IMR-90 (cell line): ENCODE data around the gene NOC2L. TPM values are rescaled to one million over a fixed set of nuclear protein-coding genes. Genes with fewer than 3 reads are reported as not detected.

ENCODE experiments used
- ATAC-seq: fragments of 200-7000 bp; cut with Tn5 transposase; 2 replicates; pipeline ENCODE4 v1.9.1; 2020; ENCODE audit warnings: low read depth, mild to moderate bottlenecking, moderate library complexity
- BruUV-seq: library from RNA; stranded (reverse); fragments of 400-500 nt; replicated peaks from 2 replicates; lab custom pipeline; 2021; lab: Mats Ljungman, UMichigan
- CTCF ChIA-PET: fragments of 300-600 bp; formaldehyde crosslinking; extraction: SDS; loops from one replicate; lab custom pipeline; 2021; ENCODE audit warnings: antibody characterized with exemption; lab: Yijun Ruan, JAX
- POLR2A ChIA-PET: fragments of 300-600 bp; sonication (Branson Sonifier 250); formaldehyde crosslinking; loops from one replicate; lab custom pipeline; 2022; ENCODE audit warnings: antibody characterized with exemption; ENCODE audit not compliant: unreplicated experiment; lab: Charles Lee
- DNase-seq: peaks from one replicate; pipeline ENCODE4 v3.0.0; 2013
- H2AFZ ChIP-seq: replicated peaks from 2 replicates; pipeline ENCODE3; 2013; ENCODE audit warnings: low read length, mild to moderate bottlenecking; ENCODE audit not compliant: poor library complexity
- H2AK5ac ChIP-seq: 2 replicates; pipeline ENCODE4 v1.6.1; 2013; ENCODE audit warnings: low read depth, low read length, inconsistent platforms
- H2AK9ac ChIP-seq: replicated peaks from 2 replicates; pipeline ENCODE3; 2013; ENCODE audit warnings: mild to moderate bottlenecking, low read depth, low read length, moderate library complexity; ENCODE audit not compliant: poor library complexity
- H2BK120ac ChIP-seq: 2 replicates; pipeline ENCODE4 v1.6.1; 2013; ENCODE audit warnings: low read depth, low read length, inconsistent platforms
- H2BK15ac ChIP-seq: 3 replicates; pipeline ENCODE4 v1.6.1; 2013; ENCODE audit warnings: low read depth, low read length, inconsistent platforms
- H2BK20ac ChIP-seq: 2 replicates; pipeline ENCODE4 v1.6.1; 2013; ENCODE audit warnings: low read depth, mild to moderate bottlenecking, inconsistent platforms, low read length, moderate library complexity
- H2BK5ac ChIP-seq: 2 replicates; pipeline ENCODE4 v1.6.1; 2013; ENCODE audit warnings: mild to moderate bottlenecking, low read depth, low read length, inconsistent platforms; ENCODE audit not compliant: poor library complexity, severe bottlenecking
- H3K14ac ChIP-seq: replicated peaks from 2 replicates; pipeline ENCODE4 v1.6.1; 2013; ENCODE audit warnings: low read depth, low read length, inconsistent platforms
- H3K18ac ChIP-seq: 2 replicates; pipeline ENCODE4 v1.6.1; 2013; ENCODE audit warnings: low read depth, low read length, control low read depth
- H3K23ac ChIP-seq: 2 replicates; pipeline ENCODE4 v1.6.1; 2013; ENCODE audit warnings: low read depth, low read length, inconsistent platforms
- H3K27ac ChIP-seq: 2 replicates; pipeline ENCODE4 v1.5.1; 2013; ENCODE audit warnings: mild to moderate bottlenecking, control low read depth, low read length; ENCODE audit not compliant: insufficient read depth
- H3K27me3 ChIP-seq: 2 replicates; pipeline ENCODE4 v1.6.1; 2013; ENCODE audit warnings: low read length; ENCODE audit not compliant: control insufficient read depth, insufficient read depth
- H3K36me3 ChIP-seq: 2 replicates; pipeline ENCODE4 v1.6.1; 2013; ENCODE audit warnings: low read length, mixed read lengths; ENCODE audit not compliant: control insufficient read depth, insufficient read depth
- H3K4ac ChIP-seq: 2 replicates; pipeline ENCODE4 v1.6.1; 2013; ENCODE audit warnings: low read depth, low read length, inconsistent platforms
- H3K4me1 ChIP-seq: 2 replicates; pipeline ENCODE4 v1.6.1; 2013; ENCODE audit warnings: low read length, mixed read lengths; ENCODE audit not compliant: control insufficient read depth, insufficient read depth
- H3K4me2 ChIP-seq: 2 replicates; pipeline ENCODE4 v1.6.1; 2013; ENCODE audit warnings: low read depth, mild to moderate bottlenecking, control low read depth, low read length, moderate library complexity
- H3K4me3 ChIP-seq: 2 replicates; pipeline ENCODE4 v1.5.1; 2013; ENCODE audit warnings: low read depth, mild to moderate bottlenecking, control low read depth, low read length, moderate library complexity; ENCODE audit not compliant: insufficient read depth
- H3K56ac ChIP-seq: 2 replicates; pipeline ENCODE4 v1.6.1; 2013; ENCODE audit warnings: low read length, inconsistent platforms; ENCODE audit not compliant: insufficient read depth; ENCODE audit errors: extremely low read depth
- H3K79me1 ChIP-seq, 2 experiments: 2 replicates each; pipeline ENCODE4 v1.6.1; 2013; ENCODE audit warnings: low read length in 2 of 2, inconsistent platforms in 1 of 2, low read depth in 1 of 2
- H3K9ac ChIP-seq: 2 replicates; pipeline ENCODE4 v1.6.1; 2013; ENCODE audit warnings: low read depth, low read length, control low read depth
- H3K9me1 ChIP-seq: 2 replicates; pipeline ENCODE4 v1.6.1; 2013; ENCODE audit warnings: low read length, inconsistent platforms; ENCODE audit not compliant: insufficient read depth
- H3K9me3 ChIP-seq: 2 replicates; pipeline ENCODE4 v1.6.1; 2013; ENCODE audit warnings: low read length; ENCODE audit not compliant: control insufficient read depth, insufficient read depth
- H4K20me1 ChIP-seq: 2 replicates; pipeline ENCODE4 v1.6.1; 2013; ENCODE audit warnings: low read length, inconsistent platforms; ENCODE audit not compliant: insufficient read depth
- H4K5ac ChIP-seq: 2 replicates; pipeline ENCODE4 v1.6.1; 2013; ENCODE audit warnings: mild to moderate bottlenecking, low read depth, low read length, control low read depth
- H4K8ac ChIP-seq, 2 experiments: 2 replicates each; pipeline ENCODE4 v1.6.1; 2013; ENCODE audit warnings: low read depth in 2 of 2, low read length in 2 of 2, control low read depth in 1 of 2, inconsistent platforms in 1 of 2
- H4K91ac ChIP-seq: 2 replicates; pipeline ENCODE4 v1.6.1; 2013; ENCODE audit warnings: low read depth, low read length, inconsistent platforms; ENCODE audit not compliant: insufficient read depth
- BHLHE40 ChIP-seq: fragments of 150-350 bp; IDR thresholded peaks from 2 replicates; pipeline ENCODE4 v1.6.1; 2016; ENCODE audit warnings: mild to moderate bottlenecking, low read depth, low read length
- CEBPB ChIP-seq: IDR thresholded peaks from 2 replicates; pipeline ENCODE4 v1.6.1; 2012; ENCODE audit warnings: low read depth, low read length, improper control_type of control experiment
- CHD1 ChIP-seq: IDR thresholded peaks from 2 replicates; pipeline ENCODE4 v1.6.1; 2012; ENCODE audit warnings: low read depth, low read length, improper control_type of control experiment
- FOS ChIP-seq: fragments of 150-350 bp; IDR thresholded peaks from 2 replicates; pipeline ENCODE4 v1.6.1; 2016; ENCODE audit warnings: low read depth, low read length
- MAFK ChIP-seq: IDR thresholded peaks from 2 replicates; pipeline ENCODE4 v1.6.1; 2012; ENCODE audit warnings: low read depth, low read length, improper control_type of control experiment
- NFE2L2 ChIP-seq: fragments of 150-350 bp; IDR thresholded peaks from 2 replicates; pipeline ENCODE4 v1.6.1; 2016; ENCODE audit warnings: low read depth, mild to moderate bottlenecking, low read length
- POLR2A ChIP-seq: IDR thresholded peaks from 2 replicates; pipeline ENCODE4 v1.6.1; 2012; ENCODE audit warnings: mild to moderate bottlenecking, low read depth, low read length
- RAD21 ChIP-seq: IDR thresholded peaks from 2 replicates; pipeline ENCODE4 v1.6.1; 2012; ENCODE audit warnings: low read length, improper control_type of control experiment
- RCOR1 ChIP-seq: IDR thresholded peaks from 2 replicates; pipeline ENCODE4 v1.6.1; 2012; ENCODE audit warnings: mild to moderate bottlenecking, low read length, improper control_type of control experiment; ENCODE audit not compliant: insufficient replicate concordance
- RFX5 ChIP-seq: IDR thresholded peaks from 2 replicates; pipeline ENCODE4 v1.8.0; 2012; ENCODE audit warnings: low read depth, mild to moderate bottlenecking, low read length, moderate library complexity
- SMC3 ChIP-seq: fragments of 150-350 bp; IDR thresholded peaks from 2 replicates; pipeline ENCODE4 v1.6.1; 2016; ENCODE audit warnings: low read depth, mild to moderate bottlenecking, antibody characterized with exemption, low read length, moderate library complexity
- WGBS, 2 experiments: methylation state at CpG; one replicate each; pipeline versions ENCODE4 v1.1.5 to v1.1.7; 2013; ENCODE audit warnings: missing lambda C conversion rate in 2 of 2; ENCODE audit not compliant: insufficient read length in 1 of 2; ENCODE audit errors: extremely low coverage in 2 of 2; 5-methylcytosine and 5-hydroxymethylcytosine counted together
- dilution Hi-C: fragments of 300-500 bp; cut with HindIII; formaldehyde crosslinking; loops from one replicate; pipeline ENCODE4 v1.14.3; 2018; ENCODE audit warnings: low sequenced_read_pairs; ENCODE audit not compliant: unreplicated experiment
- in situ Hi-C: fragments of 300-500 bp; cut with MboI; formaldehyde crosslinking; loops from 3 replicates; pipeline ENCODE4 v1.14.3; 2019; ENCODE audit warnings: low sequenced_read_pairs, inconsistent platforms, mixed read lengths
- intact Hi-C: fragments of 100-400 bp; cut with micrococcal nuclease; formaldehyde crosslinking; loops from 2 replicates; pipeline ENCODE4 v1.10.0; 2022
- polyA plus RNA-seq, 3 experiments: library from polyadenylated mRNA; depleted of rRNA; stranded (reverse); fragments of >200 nt; gene quantifications; 2 replicates each; pipeline ENCODE4 v1.2.3, GENCODE V29; 2012; ENCODE audit warnings: low replicate concordance in 1 of 3
- total RNA-seq: library from RNA; depleted of rRNA; stranded (reverse); fragments of >200 nt; gene quantifications from 2 replicates; pipeline ENCODE4 v1.2.3, GENCODE V29; 2012
- TF ChIP-seq, protein P1 (sequence below): fragments of 150-350 bp; IDR thresholded peaks from 2 replicates; pipeline ENCODE4 v1.6.1; 2017; ENCODE audit warnings: mild to moderate bottlenecking, antibody characterized with exemption, low read length, low read depth
- TF ChIP-seq, protein P2 (sequence below): fragments of 150-350 bp; IDR thresholded peaks from 2 replicates; pipeline ENCODE4 v1.6.1; 2016; ENCODE audit warnings: low read depth, mild to moderate bottlenecking, low read length, moderate library complexity, borderline replicate concordance
- TF ChIP-seq, protein P3 (sequence below): conservative IDR thresholded peaks from 2 replicates; pipeline ENCODE4 v1.5.1; 2012; ENCODE audit warnings: mild to moderate bottlenecking, low read depth, low read length, improper control_type of control experiment

Gene NOC2L
- total and polyA plus RNA-seq, 2 of the 4 experiments (the other 2 are of a cell fraction), result 74.2 to 106 TPM

DNA sequence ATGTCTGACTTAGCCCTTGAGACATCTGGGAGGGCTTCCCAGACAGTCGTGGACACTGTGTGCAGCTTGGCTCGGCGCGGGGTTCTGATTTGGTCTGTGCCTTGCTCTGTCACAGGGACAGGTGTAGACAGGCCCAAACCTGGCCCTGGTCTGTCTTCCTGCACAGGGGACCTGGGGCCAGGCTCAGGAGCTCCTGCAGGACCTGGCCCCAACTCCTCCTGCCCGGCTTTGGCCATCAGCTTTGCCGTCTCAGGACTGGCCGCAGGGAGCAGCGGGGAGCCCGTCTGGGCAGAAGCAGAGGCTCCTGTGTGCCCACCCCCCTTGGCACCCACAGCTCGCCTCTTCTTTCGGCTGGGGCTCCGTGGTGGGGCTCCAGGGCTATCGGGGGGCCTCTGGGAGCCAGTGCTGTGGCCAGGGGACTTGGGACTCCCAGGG, 21.1 kb upstream of the NOC2L start (continued):
- TF ChIP-seq, protein P1, sequence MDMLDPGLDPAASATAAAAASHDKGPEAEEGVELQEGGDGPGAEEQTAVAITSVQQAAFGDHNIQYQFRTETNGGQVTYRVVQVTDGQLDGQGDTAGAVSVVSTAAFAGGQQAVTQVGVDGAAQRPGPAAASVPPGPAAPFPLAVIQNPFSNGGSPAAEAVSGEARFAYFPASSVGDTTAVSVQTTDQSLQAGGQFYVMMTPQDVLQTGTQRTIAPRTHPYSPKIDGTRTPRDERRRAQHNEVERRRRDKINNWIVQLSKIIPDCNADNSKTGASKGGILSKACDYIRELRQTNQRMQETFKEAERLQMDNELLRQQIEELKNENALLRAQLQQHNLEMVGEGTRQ, result no peak
- TF ChIP-seq CHD1 (no peak), CEBPB (no peak)

DNA sequence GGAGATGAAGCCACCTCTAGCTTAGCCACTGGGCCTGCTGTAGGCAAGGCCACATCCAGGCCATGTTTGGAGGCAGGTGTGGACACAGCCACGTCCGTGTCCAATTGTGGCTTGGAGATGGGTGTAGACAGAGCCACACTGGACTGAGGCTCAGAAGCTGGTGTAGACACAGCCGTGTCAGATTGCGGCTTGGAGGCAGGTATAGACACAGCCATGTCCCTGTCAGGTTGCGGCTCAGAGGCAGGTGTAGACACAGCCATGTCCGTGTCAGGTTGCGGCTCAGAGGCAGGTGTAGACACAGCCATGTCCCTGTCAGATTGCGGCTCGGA, 20.7 kb upstream of the NOC2L start:
- intact Hi-C loops (loop anchor here (5.0 kb wide), 2 partner anchors 77 to 253 kb away; partner anchors contain the start of genes B3GALT6 and SDF4), dilution Hi-C loops (no loop called here), in situ Hi-C loops (no loop called here)
- Histone ChIP-seq H4K8ac (no peak overlapping the region), H2BK15ac (no peak overlapping the region), H4K20me1 (no peaks in the 10 kb centered on the region; the same call in 1 of the 2 replicates), H3K23ac (no peak overlapping the region), H3K4me2 (no peak overlapping the region), H3K9me1 (no peaks in the 10 kb centered on the region), H3K27me3 (peaks cover 5% of the 10 kb centered on the region; the same call in 1 of the 2 replicates), H3K9ac (no peak overlapping the region), H2AK5ac (no peak overlapping the region), H3K79me1 (no peaks in the 10 kb centered on the region), H2BK20ac (no peak overlapping the region), H3K18ac (no peak overlapping the region), H3K14ac (no peak overlapping the region), H4K91ac (no peak overlapping the region), H3K36me3 (no peaks in the 10 kb centered on the region), H3K4me1 (0 out of 2 replicates have a peak, but pooled peaks cover 2% of the 10 kb centered on the region), H2AK9ac (no peak overlapping the region), H4K5ac (no peak overlapping the region), H3K4me3 (no peak overlapping the region), H3K56ac (no peak overlapping the region), H2BK120ac (no peak overlapping the region), H2AFZ (no peak overlapping the region), H3K9me3 (no peaks in the 10 kb centered on the region), H3K4ac (no peak overlapping the region), H3K27ac (no peak overlapping the region), H2BK5ac (no peak overlapping the region)
- POLR2A ChIA-PET, result no interaction called here
- TF ChIP-seq, protein P2, sequence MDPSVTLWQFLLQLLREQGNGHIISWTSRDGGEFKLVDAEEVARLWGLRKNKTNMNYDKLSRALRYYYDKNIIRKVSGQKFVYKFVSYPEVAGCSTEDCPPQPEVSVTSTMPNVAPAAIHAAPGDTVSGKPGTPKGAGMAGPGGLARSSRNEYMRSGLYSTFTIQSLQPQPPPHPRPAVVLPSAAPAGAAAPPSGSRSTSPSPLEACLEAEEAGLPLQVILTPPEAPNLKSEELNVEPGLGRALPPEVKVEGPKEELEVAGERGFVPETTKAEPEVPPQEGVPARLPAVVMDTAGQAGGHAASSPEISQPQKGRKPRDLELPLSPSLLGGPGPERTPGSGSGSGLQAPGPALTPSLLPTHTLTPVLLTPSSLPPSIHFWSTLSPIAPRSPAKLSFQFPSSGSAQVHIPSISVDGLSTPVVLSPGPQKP, result no peak
- TF ChIP-seq BHLHE40, result no peak
- TF ChIP-seq POLR2A, result no peak
- TF ChIP-seq RFX5, result no peak
- no peak for TF ChIP-seq CEBPB
- TF ChIP-seq NFE2L2, result no peak
- no peak for TF ChIP-seq MAFK
- TF ChIP-seq SMC3, result no peak
- TF ChIP-seq RAD21, result no peak
- TF ChIP-seq RCOR1, result no peak
- TF ChIP-seq, protein P3, sequence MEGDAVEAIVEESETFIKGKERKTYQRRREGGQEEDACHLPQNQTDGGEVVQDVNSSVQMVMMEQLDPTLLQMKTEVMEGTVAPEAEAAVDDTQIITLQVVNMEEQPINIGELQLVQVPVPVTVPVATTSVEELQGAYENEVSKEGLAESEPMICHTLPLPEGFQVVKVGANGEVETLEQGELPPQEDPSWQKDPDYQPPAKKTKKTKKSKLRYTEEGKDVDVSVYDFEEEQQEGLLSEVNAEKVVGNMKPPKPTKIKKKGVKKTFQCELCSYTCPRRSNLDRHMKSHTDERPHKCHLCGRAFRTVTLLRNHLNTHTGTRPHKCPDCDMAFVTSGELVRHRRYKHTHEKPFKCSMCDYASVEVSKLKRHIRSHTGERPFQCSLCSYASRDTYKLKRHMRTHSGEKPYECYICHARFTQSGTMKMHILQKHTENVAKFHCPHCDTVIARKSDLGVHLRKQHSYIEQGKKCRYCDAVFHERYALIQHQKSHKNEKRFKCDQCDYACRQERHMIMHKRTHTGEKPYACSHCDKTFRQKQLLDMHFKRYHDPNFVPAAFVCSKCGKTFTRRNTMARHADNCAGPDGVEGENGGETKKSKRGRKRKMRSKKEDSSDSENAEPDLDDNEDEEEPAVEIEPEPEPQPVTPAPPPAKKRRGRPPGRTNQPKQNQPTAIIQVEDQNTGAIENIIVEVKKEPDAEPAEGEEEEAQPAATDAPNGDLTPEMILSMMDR, result no peak
- TF ChIP-seq FOS, result no peak
- BruUV-seq, result no TSS peak
- DNase-seq, result no peak
- 85% methylated on average over 7 of the region's 9 CpGs; no CpG with 5 or more reads in 1 of the 2 experiments for WGBS, 2 experiments
- CTCF ChIA-PET, result no interaction called here
- ATAC-seq, result no peak
